Neural cell (in vitro differentiated cells): ENCODE results near the gene USP22.

Source experiments
- POLR2AphosphoS5 ChIP-seq: IDR thresholded peaks from 2 replicates; pipeline ENCODE4 v1.6.1; 2012
- RAD21 ChIP-seq: fragments of 450-650 bp; conservative IDR thresholded peaks from 2 replicates; pipeline ENCODE4 v1.6.1; 2014; ENCODE audit warnings: antibody characterized with exemption, mild to moderate bottlenecking, moderate library complexity
- TF ChIP-seq, protein P1 (sequence below): fragments of 450-650 bp; IDR thresholded peaks from 2 replicates; pipeline ENCODE4 v1.5.1; 2014; ENCODE audit warnings: antibody characterized with exemption, mild to moderate bottlenecking, moderate library complexity; ENCODE audit not compliant: poor library complexity, severe bottlenecking
- TF ChIP-seq, protein P2 (sequence below): IDR thresholded peaks from 2 replicates; pipeline ENCODE4 v1.6.1; 2012; ENCODE audit warnings: borderline replicate concordance

DNA sequence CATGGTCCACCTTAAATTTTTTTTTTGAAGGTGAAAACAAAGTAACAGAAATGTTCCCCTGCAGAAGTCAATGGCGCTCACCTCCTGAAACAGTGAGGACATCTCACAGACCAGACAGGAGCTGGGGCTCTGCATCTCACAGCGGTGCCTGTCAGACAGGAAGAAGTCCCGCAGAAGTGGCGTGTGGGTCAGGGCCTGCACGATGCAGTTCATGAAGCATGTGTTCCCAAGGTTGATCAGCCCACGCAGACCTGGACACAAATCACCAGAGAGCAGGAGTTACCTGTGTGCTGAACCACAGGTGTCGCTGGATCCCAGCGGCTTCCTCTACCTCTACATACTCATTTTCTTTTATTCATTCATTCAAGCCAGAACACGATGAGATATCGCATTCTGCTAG lies 24.9 kb downstream of the USP22 start:
- TF ChIP-seq, protein P1, sequence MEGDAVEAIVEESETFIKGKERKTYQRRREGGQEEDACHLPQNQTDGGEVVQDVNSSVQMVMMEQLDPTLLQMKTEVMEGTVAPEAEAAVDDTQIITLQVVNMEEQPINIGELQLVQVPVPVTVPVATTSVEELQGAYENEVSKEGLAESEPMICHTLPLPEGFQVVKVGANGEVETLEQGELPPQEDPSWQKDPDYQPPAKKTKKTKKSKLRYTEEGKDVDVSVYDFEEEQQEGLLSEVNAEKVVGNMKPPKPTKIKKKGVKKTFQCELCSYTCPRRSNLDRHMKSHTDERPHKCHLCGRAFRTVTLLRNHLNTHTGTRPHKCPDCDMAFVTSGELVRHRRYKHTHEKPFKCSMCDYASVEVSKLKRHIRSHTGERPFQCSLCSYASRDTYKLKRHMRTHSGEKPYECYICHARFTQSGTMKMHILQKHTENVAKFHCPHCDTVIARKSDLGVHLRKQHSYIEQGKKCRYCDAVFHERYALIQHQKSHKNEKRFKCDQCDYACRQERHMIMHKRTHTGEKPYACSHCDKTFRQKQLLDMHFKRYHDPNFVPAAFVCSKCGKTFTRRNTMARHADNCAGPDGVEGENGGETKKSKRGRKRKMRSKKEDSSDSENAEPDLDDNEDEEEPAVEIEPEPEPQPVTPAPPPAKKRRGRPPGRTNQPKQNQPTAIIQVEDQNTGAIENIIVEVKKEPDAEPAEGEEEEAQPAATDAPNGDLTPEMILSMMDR: no peak
- no peak for TF ChIP-seq RAD21
- no peak for TF ChIP-seq POLR2AphosphoS5
- TF ChIP-seq, protein P2, sequence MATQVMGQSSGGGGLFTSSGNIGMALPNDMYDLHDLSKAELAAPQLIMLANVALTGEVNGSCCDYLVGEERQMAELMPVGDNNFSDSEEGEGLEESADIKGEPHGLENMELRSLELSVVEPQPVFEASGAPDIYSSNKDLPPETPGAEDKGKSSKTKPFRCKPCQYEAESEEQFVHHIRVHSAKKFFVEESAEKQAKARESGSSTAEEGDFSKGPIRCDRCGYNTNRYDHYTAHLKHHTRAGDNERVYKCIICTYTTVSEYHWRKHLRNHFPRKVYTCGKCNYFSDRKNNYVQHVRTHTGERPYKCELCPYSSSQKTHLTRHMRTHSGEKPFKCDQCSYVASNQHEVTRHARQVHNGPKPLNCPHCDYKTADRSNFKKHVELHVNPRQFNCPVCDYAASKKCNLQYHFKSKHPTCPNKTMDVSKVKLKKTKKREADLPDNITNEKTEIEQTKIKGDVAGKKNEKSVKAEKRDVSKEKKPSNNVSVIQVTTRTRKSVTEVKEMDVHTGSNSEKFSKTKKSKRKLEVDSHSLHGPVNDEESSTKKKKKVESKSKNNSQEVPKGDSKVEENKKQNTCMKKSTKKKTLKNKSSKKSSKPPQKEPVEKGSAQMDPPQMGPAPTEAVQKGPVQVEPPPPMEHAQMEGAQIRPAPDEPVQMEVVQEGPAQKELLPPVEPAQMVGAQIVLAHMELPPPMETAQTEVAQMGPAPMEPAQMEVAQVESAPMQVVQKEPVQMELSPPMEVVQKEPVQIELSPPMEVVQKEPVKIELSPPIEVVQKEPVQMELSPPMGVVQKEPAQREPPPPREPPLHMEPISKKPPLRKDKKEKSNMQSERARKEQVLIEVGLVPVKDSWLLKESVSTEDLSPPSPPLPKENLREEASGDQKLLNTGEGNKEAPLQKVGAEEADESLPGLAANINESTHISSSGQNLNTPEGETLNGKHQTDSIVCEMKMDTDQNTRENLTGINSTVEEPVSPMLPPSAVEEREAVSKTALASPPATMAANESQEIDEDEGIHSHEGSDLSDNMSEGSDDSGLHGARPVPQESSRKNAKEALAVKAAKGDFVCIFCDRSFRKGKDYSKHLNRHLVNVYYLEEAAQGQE: no peak
